GM19239 (cell line): ENCODE results near the gene CORO1A.

ENCODE experiments used
- DNase-seq: peaks from one replicate; pipeline ENCODE4 v3.0.0; 2011; ENCODE audit warnings: low spot score; ENCODE audit not compliant: insufficient read length
- FAIRE-seq: peaks from 2 replicates; lab custom pipeline; 2011; peaks lifted over from hg19 to GRCh38; lab: Jason Lieb, UNC

CORO1A gene

DNA sequence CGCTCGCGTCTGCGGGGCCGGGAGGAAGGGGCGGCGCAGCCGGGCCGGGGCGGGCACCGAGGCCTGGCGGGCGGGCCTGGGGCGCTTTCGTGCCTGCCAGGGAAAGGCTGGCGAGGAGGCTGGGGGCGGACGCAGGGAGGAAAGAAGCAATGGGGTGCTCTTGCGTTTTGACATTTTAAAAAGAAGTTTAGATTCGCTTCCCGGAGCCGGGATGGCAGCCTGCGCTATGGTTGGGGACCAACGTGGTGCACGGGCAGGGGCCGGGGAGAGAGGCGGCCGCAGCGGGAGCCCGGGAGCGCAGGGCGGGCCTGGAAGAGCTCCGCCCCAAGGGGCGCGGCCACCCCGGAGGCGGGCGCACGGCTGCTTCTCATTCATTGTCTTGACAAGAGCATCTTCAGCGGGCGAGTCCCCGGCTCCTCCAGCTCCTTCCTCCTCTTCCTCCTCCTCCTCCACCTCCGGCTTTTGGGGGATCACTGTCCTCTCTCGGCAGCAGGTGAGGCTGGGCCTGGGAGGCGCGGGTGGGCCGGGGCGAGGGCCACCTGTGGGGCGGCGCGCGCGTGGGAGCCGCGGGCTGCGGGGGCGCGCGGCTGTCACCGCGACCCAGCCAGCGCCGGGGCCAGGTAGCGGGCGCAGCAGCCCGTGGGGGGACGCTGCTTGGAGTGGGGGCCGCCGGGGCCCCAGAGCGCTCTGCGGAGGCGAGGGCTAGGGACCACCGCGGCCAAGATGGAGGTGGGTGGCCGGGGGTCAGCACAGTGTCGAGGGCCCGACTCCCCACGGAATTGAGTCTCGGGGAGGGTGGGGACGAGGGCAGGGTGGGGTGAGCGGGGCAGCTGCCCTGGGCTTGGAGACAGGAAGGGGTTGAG, at the start of gene CORO1A:
CORO1A (plus strand) TSS at position 370 of the 863 bp plus-strand sequence. CDS start 1,608 bp downstream, outside the sequence.
- FAIRE-seq, result peak; percentile 26

DNA sequence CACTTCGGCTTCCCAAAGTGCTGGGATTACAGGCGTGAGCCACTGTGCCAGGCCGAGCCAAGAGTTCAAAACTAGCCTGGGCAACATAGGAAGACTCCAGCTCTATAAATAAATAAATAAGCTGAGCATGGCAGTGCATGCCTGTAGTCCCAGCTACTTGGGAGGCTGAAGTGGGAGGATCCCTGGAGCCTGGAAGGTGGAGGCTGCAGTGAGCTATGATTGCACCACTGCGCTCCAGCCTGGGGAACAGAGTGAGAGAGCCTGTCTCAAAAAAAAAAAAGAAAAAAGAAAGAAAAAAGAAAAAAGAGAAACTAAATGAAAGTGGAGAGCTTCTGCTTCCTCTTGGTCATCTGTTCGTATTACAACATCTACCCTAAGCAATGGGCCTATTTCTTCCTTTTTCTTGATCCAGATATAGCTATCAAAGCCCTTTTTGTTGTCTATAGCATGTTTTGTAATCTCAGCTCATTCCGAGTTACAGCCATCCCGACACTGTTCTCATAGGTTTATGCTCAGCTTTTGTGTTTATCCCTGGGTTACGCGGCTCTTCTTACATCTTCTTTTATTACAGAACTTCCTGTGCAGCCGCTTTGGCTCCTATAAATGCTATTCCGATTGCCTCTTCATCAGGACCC, 46.3 kb upstream of the CORO1A start:
- DNase-seq (no peak), FAIRE-seq (no peak)

More for the DNA sequence above, at the start of gene CORO1A:
- peak; percentile 82 for DNase-seq

DNA sequence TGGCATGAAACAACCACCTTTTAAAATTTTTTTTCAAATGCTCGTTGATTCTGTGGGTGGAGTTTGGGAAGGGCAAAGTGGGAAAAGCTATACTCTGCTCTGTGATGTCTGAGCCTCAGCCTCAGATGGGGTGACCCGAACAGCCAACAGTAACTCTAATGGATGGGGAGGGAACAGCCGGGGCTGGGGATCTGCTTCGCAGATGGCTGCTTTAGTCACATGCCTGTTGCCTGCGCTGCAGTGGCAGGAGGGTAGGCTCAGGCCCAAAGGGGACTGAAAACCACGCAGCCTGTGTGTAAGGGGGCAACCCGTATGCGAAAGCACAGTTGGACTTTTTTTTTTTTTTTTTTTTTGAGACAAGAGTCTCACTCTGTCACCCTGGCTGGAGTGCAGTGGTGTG, 45.5 kb upstream of the CORO1A start:
- no peak for FAIRE-seq

DNA sequence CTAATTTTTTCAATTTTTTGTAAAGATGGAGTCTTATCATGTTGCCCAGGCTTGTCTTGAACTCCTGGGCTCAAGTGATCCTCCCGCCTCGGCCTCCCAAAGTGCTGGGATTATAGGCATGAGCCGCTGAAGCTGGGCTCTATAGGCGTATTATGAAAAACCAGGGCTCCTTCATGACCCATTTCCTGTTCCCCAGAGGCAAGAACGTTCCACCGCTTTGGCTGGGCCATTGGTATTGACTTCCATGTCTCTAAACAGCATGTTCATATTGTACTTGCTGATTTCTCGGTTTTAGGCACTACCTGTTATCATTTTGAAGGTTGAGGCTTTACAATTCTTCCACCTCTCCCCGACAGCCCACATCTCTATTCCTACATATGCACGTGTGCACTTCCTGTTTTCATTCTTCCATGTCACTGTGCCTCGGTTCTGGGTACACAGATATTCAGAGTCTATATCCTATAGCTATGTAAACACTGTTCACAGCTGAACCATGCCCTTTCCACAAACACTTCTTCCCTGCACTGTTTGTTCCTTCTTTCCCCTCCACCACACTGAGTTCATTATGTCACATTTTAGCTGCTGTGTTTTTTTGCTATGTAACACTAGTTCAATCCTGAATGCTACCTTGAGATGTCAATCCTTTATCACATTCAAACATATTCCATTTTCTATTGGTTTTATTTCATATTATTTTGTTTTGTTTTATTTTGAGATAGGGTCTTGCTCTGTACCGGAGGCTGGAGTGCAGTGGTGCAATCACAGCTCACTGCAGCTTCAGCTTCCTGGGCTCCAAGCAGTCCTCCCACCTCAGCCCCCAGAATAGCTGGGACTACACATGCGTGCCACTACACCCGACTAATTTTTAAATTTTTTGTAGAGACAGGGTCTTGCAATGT, 43.6 kb upstream of the CORO1A start:
- FAIRE-seq, result no peak
- no peak for DNase-seq

More for the DNA sequence above, 45.5 kb upstream of the CORO1A start:
- DNase-seq, result no peak

DNA sequence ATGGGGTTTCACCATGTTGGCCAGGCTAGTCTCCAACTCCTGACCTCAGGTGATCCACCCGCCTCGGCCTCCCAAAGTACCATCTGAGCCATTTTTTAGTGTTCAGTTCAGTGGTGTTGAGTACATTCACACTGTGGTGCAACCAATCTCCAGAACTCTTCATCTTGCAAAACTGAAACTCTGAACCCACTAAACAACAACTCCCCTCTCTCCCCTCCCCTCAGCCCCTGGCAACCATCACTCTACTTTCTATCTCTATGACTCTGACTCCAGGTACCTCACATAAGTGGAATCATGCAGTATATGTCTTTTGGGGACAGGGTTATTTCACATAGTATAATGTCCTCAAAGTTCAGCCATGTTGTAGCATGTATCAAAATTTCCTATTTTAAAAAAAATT, 41.7 kb upstream of the CORO1A start:
- no peak for FAIRE-seq

DNA sequence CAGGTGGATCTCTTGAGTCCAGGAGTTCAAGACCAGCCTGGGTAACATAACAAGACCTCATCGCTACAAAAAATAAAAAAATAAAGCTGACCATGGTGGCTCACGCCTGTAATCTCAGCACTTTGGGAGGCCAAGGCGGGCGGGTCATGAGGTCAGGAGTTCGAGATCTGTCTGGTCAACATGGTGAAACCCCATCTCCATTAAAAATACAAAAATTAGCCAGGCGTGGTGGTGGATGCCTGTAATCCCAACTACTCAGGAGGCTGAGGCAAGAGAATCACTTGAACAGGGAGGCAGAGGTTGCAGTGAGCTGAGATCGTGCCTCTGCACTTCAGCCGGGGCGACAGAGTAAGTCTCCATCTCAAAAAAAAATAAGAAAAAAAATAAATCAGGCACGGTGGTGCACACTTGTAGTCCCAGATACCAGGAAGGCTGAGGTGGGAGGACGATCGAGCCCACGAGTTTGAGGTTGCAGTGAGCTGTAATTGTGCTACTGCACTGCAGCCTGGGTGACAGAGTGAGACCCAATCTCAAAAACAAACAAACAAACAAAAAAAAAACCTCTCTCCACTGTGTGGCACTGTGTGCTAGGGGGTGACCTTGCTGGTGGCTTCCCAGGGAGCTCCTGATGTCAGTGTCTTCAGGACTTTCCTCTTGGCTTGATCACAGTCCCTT, 40.6 kb upstream of the CORO1A start:
- FAIRE-seq (peak; percentile 64), DNase-seq (no peak)

More for the DNA sequence above, 41.7 kb upstream of the CORO1A start:
- DNase-seq, result no peak

DNA sequence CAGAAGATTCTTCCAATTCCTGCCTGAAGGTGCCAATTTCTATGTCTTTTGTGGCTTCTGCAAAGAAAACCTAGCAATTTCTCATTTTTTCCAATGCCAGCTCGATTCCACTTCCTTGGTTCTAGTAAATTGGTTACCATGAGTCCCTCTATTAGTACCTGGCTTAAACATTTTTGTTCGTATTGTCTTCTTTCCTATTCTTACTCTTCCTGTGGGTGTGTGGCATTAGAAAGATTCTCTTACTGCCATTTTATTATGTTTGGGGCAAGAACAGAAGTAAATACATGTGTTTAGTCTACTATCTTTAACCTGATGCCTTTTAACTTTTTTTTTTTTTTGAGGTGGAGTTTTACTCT, 40.1 kb upstream of the CORO1A start:
- no peak for FAIRE-seq
- no peak for DNase-seq

DNA sequence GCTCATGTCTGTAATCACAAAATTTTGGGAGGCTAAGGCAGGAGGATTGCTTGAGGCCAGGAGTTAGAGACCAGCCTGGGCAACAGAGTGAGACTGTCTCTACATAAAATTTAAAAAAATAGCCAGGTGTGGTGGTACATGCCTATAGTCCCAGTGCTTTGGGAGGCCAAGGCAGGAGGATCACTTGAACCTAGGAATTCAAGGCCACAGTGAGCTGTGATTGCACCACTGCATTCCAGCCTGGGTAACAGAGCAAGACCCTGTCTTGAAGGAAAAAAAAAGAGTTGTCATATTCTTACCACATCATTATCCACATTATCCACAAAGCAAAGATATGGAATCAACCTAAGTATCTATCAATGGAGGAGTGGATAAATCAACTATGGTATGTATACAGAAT, 39.4 kb upstream of the CORO1A start:
- DNase-seq, result no peak
- FAIRE-seq, result no peak

DNA sequence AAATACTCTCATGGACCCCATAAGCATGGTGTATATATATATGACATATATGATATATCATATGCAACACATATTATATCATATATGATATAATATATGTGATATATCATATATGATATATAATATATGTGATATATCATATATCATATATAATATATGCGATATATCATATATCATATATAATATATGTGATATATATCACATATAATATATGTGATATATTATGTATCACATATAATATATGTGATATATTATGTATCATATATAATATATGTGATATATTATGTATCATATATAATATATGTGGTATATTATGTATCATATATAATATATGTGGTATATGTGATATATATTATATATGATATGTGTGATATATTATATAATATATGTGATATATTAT, 38.5 kb upstream of the CORO1A start:
- FAIRE-seq, result no peak
- DNase-seq, result no peak

DNA sequence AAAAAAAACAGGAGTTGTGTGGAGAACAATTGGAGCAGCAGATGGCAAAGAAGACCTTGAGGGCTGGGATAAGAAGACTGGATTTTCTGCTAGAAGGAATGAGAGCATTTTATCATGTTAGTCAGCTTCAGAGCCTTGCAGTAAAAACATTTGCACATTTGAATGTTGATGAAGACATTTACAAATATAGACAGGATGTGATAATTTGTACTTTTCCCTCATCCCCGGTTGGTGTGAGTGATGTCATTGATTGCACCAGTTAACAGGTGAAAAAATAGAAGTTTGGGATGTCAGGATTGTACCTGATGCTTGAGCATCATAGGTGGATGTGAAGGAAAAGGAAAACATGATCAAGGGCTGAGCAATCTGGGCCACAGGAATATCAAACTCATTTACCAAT, 37.7 kb upstream of the CORO1A start:
- DNase-seq, result no peak
- FAIRE-seq, result no peak

DNA sequence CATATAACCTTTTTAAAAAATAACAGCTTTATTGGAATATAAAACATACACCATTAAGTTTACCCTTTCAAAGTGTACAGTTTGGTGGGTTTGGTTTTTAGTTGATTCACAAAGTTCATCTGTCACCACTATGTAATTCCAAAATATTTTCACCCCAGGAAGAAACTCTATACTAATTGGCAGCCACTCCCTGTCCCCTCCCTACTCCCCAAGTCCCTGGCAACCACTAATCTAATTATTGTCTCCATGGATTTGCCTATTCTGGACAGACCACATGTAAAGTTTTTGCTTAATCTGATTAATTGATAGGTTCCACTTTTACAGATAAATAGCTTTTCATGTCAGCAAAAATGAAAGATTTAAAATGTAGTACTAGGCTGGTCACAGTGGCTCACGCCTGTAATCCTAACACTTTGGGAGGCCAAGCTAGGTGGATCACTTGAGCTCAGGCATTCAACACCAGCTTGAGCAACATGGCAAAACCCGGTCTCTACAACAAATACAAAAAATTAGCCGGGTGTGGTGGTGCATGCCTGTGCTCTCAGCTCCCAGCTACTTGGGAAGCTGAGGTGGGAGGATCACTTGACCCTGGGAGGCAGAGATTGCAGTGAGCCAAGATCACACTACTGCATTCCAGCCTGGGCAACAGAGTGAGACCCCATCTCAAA, 35.4 kb upstream of the CORO1A start:
- no peak for FAIRE-seq
- no peak for DNase-seq

DNA sequence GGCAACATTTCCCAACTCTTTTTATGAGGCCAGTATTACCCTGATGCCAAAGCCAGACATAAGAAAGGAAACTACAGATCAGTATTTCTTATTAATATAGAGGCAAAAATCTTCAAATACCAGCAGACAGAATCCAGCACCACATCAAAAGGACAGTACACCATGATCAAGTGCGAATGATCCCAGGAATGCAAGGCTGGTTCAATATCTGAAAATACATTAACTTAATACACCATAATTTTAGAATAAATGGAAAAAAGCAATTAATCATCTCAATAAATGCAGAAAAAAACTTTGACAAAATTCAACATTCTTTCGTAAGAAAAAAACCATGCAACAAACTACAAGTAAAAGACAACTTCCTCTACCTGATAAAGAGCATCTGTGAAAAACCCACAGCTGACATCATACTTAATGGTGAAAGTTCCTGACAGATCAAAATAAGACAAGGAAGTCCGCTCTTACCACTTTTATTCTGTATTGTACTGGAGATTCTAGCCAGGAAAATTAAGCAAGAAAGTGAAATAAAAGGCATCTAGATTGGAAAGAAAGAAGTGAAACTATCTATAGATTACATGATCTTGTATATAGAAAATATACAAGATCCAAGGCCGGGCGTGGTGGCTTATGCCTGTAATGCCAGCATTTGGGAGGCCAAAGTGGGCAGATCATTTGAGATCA, 34.0 kb upstream of the CORO1A start:
- FAIRE-seq, result no peak
- no peak for DNase-seq

DNA sequence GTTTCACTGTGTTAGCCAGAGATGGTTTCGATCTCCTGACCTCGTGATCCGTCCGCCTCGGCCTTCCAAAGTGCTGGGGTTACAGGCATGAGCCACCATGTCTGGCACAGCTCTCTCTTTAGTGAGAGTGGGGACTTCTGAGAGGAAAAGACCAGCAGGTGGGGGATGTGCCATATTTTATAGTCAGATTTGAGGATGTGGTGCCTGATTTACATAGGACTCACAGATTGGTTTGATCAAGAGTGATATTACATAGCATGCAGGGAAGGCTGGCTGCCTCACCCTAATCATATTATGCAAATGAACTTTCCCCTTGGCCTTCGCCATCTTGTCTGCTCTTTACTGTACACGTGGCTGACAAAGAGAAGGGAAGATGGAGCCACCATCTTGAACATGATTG, 32.3 kb upstream of the CORO1A start:
- FAIRE-seq, result no peak
- no peak for DNase-seq

DNA sequence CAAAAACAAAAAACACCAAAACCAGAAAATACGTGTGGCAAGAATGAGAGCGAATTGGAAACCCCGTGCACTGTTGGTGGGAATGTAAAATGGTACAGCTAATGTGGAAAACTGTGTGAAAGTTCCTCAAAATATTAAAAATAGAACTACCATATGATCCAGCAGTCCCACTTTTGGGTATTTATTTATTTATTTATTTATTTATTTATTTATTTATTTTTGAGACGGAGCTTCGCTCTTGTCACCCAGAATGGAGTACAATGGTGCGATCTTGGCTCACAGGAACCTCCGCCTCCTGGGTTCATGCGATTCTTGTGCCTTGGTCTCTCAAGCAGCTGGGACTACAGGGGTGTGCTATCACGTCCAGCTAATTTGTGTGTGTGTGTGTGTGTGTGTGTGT, 30.9 kb upstream of the CORO1A start:
- DNase-seq, result no peak
- FAIRE-seq, result no peak

DNA sequence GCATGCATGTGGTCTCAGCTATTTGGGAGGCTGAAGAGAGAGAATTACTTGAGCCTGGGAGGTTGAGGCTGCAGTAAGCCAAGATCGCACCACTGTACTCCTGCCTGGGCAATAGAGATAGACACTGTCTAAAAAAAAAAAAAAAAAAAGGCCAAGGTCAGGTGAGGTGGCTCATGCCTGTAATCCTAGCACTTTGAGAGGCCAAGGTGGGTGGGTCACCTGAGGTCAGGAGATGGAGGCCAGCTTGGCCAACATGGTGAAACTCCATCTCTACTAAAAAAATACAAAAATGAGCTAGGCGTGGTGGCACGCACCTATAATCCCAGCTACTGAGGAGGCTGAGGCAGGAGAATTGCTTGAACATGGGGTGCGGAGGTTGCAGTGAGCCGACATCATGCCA, 28.2 kb upstream of the CORO1A start:
- no peak for FAIRE-seq

DNA sequence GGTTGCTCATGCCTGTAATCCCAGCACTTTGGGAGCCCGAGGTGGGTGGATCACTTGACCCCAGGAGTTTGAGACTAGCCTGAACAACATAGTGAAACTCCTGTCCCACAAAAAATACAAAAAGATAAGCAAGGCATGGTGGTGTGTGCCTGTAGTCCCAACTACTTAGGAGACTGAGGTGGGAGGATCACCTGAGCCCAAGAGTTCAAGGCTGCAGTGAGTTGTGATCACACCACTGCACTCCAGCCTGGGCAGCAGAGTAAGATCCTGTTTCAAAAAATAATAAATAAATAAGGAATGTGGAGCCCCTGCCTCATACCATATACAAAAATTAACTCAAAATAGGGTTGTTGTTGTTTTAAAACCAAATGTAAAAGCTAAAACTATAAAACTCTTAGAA, 26.2 kb upstream of the CORO1A start:
- FAIRE-seq (no peak), DNase-seq (no peak)

More for the DNA sequence above, 28.2 kb upstream of the CORO1A start:
- no peak for DNase-seq

DNA sequence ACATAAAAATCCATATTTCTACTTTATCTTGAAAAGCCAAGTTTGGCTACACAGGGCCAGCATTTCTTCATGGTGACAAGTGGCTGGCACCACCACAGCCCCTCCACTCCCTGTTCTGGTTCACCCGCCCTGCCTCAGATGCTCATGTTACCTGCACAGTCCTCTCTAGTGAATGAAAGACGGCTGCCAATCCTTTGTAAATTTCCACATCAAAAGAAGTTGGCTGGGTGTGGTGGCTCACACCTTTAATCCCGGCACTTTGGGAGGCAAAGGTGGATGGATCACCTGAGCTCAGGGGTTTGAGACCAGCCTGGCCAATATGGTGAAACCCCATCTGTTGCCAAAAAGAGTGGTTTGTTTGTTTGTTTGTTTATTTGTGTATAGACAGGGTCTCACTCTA, 19.9 kb upstream of the CORO1A start:
- no peak for DNase-seq
- no peak for FAIRE-seq

DNA sequence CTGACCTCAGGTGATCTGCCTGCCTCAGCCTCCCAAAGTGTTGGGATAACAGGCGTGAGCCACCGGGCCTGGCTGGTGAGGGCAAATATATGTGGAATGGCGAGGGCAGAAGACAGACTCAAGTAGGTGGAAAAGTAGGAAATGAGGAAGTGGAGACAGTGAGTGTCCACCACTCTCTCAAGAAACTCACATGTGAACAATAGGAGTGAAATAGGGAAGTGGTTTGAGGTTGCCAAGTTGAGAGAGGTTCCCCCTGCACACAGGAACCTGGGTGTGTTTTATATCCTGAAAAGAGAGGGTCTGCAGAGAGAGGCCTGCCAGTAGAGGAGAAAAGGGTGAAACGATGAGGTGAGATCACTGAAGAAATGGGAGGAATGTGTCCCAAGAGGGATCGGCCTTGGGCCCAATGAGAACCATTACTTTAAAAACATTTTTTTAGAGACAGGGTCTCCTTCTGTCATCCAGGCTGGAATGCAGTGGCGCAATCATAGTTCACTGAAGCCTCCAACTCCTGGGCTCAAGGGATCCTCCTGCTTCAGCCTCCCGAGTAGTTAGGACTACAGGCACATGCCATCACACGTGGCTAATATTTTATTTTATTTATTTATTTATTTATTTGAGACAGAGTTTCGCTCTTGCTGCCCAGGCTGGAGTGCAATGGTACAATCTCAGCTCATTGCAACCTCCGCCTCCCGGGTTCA, 17.1 kb upstream of the CORO1A start:
- FAIRE-seq (peak; percentile 67), DNase-seq (peak; percentile 86)
